HEK293 (cell line): ENCODE results near the gene CDK2AP2.

ENCODE experiments used
- GLIS2 ChIP-seq: fragments of 450-650 bp; formaldehyde crosslinking; IDR thresholded peaks from 2 replicates; pipeline ENCODE4 v1.5.1; 2016; ENCODE audit warnings: missing biosample characterization, missing genetic modification characterization
- KLF9 ChIP-seq: fragments of 450-650 bp; formaldehyde crosslinking; IDR thresholded peaks from 2 replicates; pipeline ENCODE4 v1.5.1; 2016; ENCODE audit warnings: missing biosample characterization, missing genetic modification characterization, low read depth
- REST ChIP-seq: fragments of 450-650 bp; formaldehyde crosslinking; IDR thresholded peaks from 2 replicates; pipeline ENCODE4 v1.5.1; 2016; ENCODE audit warnings: missing biosample characterization, missing genetic modification characterization
- SCRT1 ChIP-seq: fragments of 450-650 bp; formaldehyde crosslinking; IDR thresholded peaks from 2 replicates; pipeline ENCODE4 v1.5.1; 2016; ENCODE audit warnings: missing biosample characterization, missing genetic modification characterization, borderline replicate concordance
- SP2 ChIP-seq: fragments of 450-650 bp; formaldehyde crosslinking; IDR thresholded peaks from 2 replicates; pipeline ENCODE4 v1.5.1; 2016; ENCODE audit warnings: missing biosample characterization, missing genetic modification characterization
- TCF7L2 ChIP-seq: IDR thresholded peaks from 2 replicates; pipeline ENCODE4 v1.6.1; 2011; ENCODE audit warnings: low read depth, mild to moderate bottlenecking, inconsistent platforms, low read length, moderate library complexity, borderline replicate concordance
- ZBTB10 ChIP-seq: fragments of 450-650 bp; formaldehyde crosslinking; IDR thresholded peaks from 2 replicates; pipeline ENCODE4 v1.5.1; 2016; ENCODE audit warnings: missing biosample characterization, missing genetic modification characterization
- ZFP3 ChIP-seq: fragments of 450-650 bp; formaldehyde crosslinking; IDR thresholded peaks from 2 replicates; pipeline ENCODE4 v1.5.1; 2016; ENCODE audit warnings: low read depth, missing biosample characterization, missing genetic modification characterization
- ZNF146 ChIP-seq: fragments of 450-650 bp; formaldehyde crosslinking; IDR thresholded peaks from 2 replicates; pipeline ENCODE4 v1.5.1; 2016; ENCODE audit warnings: missing biosample characterization, missing genetic modification characterization
- ZNF280C ChIP-seq: fragments of 450-650 bp; formaldehyde crosslinking; IDR thresholded peaks from 2 replicates; pipeline ENCODE4 v1.5.1; 2016; ENCODE audit warnings: missing biosample characterization, missing genetic modification characterization
- ZNF350 ChIP-seq: fragments of 450-650 bp; formaldehyde crosslinking; IDR thresholded peaks from 2 replicates; pipeline ENCODE4 v1.5.0; 2017; ENCODE audit warnings: missing biosample characterization, mild to moderate bottlenecking, missing genetic modification characterization
- ZNF366 ChIP-seq: fragments of 450-650 bp; formaldehyde crosslinking; conservative IDR thresholded peaks from 2 replicates; pipeline ENCODE4 v1.5.1; 2016; ENCODE audit warnings: missing biosample characterization, missing genetic modification characterization
- ZNF37A ChIP-seq: fragments of 450-650 bp; IDR thresholded peaks from 2 replicates; pipeline ENCODE4 v1.5.1; 2018; ENCODE audit warnings: missing biosample characterization, missing genetic modification characterization
- ZNF394 ChIP-seq: fragments of 450-650 bp; formaldehyde crosslinking; IDR thresholded peaks from 2 replicates; pipeline ENCODE4 v1.5.1; 2016; ENCODE audit warnings: missing biosample characterization, missing genetic modification characterization, mild to moderate bottlenecking, moderate library complexity, borderline replicate concordance
- ZNF404 ChIP-seq: fragments of 450-650 bp; formaldehyde crosslinking; IDR thresholded peaks from 2 replicates; pipeline ENCODE4 v1.5.1; 2017; ENCODE audit warnings: missing biosample characterization, missing genetic modification characterization
- ZNF510 ChIP-seq: fragments of 450-650 bp; formaldehyde crosslinking; IDR thresholded peaks from 2 replicates; pipeline ENCODE4 v1.5.1; 2018; ENCODE audit warnings: mild to moderate bottlenecking, missing genetic modification characterization, missing biosample characterization; ENCODE audit not compliant: insufficient replicate concordance
- ZNF518A ChIP-seq: fragments of 450-650 bp; formaldehyde crosslinking; conservative IDR thresholded peaks from 2 replicates; pipeline ENCODE4 v1.5.1; 2016; ENCODE audit warnings: low read depth, missing biosample characterization, missing genetic modification characterization
- ZNF580 ChIP-seq: fragments of 450-650 bp; formaldehyde crosslinking; IDR thresholded peaks from 2 replicates; pipeline ENCODE4 v1.5.1; 2016; ENCODE audit warnings: missing biosample characterization, missing genetic modification characterization
- ZNF621 ChIP-seq: fragments of 450-650 bp; formaldehyde crosslinking; IDR thresholded peaks from 2 replicates; pipeline ENCODE4 v1.5.1; 2017; ENCODE audit warnings: missing biosample characterization, missing genetic modification characterization
- ZNF629 ChIP-seq: fragments of 450-650 bp; formaldehyde crosslinking; IDR thresholded peaks from 2 replicates; pipeline ENCODE4 v1.5.1; 2017; ENCODE audit warnings: missing biosample characterization, missing genetic modification characterization
- ZNF639 ChIP-seq: fragments of 450-650 bp; formaldehyde crosslinking; IDR thresholded peaks from 2 replicates; pipeline ENCODE4 v1.5.1; 2016; ENCODE audit warnings: missing biosample characterization, missing genetic modification characterization
- ZNF677 ChIP-seq: fragments of 450-650 bp; IDR thresholded peaks from 2 replicates; pipeline ENCODE4 v1.5.0; 2018; ENCODE audit warnings: missing biosample characterization, mild to moderate bottlenecking, missing genetic modification characterization, moderate library complexity
- ZSCAN30 ChIP-seq: fragments of 450-650 bp; IDR thresholded peaks from 2 replicates; pipeline ENCODE4 v1.5.1; 2018; ENCODE audit warnings: missing biosample characterization, mild to moderate bottlenecking, missing genetic modification characterization, moderate library complexity

CDK2AP2 gene

GRCh38 chr11:67508486-67509121, 642 bp upstream of the CDK2AP2 start (continued):
- TF ChIP-seq ZBTB10 (tag by site-specific recombination) (peak; percentile 70), ZNF350 (no peak), GLIS2 (tag by site-specific recombination) (peak; percentile 81), ZNF639 (tag by site-specific recombination) (no peak), ZNF146 (tag by site-specific recombination) (no peak), SP2 (no peak), ZNF677 (tag by site-specific recombination) (no peak), ZNF621 (tag by site-specific recombination) (no peak), ZNF366 (tag by site-specific recombination) (no peak), ZNF280C (tag by site-specific recombination) (no peak), ZNF518A (no peak), TCF7L2 (no peak), REST (no peak), ZSCAN30 (tag by site-specific recombination) (no peak), ZFP3 (tag by site-specific recombination) (no peak), KLF9 (tag by site-specific recombination) (peak; percentile 6; the same call in 1 of the 2 replicates), ZNF510 (no peak), ZNF629 (tag by site-specific recombination) (peak; percentile 98), ZNF404 (tag by site-specific recombination) (no peak), ZNF394 (tag by site-specific recombination) (peak; percentile 15; the same call in 1 of the 2 replicates), ZNF580 (tag by site-specific recombination) (no peak), ZNF37A (tag by site-specific recombination) (no peak), SCRT1 (no peak)
